GM18867 (cell line): Measurements from ENCODE around the gene FBXO22.

Experiments
- ATAC-seq: cut with Tn5 transposase; IDR thresholded peaks from one replicate; pipeline ENCODE4 v1.9.1; 2021; ENCODE audit warnings: mild to moderate bottlenecking, moderate library complexity; ENCODE audit not compliant: unreplicated experiment

The FBXO22 gene

DNA sequence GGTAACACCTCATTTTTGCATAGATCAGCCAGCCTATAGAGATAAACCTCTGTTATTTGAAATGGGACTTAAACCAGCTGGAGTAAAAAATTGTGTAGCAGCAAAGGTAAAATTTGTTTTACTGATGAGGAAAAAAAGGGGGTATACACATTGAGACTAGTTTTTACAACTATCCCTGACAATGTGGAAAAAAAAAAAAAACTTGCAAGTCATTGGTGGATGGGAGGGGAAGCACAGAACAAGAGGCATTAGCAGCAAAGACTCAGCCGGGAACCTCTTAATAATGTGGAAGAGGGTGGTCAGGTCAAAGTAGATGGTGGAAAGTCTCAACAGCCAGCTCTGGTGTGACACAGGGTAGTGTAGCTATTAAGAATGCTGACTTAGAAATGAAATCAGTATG is 14.5 kb downstream of the FBXO22 start:
- no peak for ATAC-seq

DNA sequence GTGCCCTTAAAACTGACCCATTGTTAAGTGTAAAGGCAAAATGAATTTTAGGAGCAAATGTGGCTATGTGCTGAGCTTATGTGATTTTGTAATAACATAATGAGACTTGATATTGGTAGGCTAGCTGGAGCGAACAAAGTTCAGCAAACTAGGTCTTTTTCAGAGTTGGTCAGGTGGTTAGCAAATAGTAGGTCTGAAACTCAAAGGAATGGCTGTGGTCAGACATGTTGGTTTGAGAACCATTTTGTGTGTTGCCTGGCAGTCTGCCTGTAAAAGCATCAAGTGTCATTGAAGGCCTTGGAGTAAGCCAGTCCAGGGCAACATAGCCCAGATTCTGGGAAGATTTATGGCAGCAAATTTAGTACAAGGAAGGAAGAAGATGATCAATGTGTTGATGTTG is 16.4 kb downstream of the FBXO22 start:
- no peak for ATAC-seq

DNA sequence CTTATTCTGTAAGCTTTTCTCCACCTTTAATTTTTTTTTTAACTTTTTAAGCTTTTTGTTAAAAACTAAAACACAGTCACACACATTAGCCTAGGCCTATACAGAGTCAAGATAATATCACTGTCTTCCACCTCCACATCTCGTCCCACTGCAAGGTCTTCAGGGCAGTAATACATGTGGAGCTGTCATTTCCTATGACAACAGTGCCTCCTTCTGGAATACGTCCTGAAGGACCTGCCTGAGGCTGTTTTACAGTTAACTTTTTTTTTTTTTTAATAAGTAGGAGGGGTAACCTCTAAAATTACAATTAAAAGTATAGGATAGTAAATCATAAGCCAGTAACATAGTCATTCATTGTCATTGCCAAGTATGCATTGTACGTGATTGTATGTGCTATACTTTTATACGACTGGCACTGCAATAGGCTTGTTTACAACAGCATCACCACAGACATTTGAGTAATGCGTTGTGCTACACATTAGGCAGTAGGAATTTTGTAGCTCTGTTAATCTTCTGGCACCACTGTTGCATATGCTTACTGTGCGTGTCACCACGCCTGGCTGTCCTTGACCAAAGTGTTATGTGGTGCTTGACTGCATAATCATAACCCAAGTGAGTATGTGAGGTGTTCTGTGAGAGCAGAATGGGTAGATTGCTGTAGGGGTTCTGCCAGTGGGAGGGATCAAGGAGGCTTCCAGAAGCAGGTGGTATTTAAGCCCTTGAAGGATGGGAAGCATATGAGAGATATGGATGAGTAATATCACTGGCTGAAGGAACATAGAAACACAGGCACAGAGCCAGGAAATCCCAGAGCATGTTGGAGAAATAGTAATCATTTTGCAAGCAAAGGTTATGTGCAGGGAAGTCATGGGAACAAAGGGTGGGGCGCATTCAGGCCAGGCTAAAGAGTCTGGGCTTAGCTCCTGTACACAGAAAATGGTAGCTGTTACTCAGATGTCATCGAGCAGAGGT is 18.3 kb downstream of the FBXO22 start:
- ATAC-seq = no peak

DNA sequence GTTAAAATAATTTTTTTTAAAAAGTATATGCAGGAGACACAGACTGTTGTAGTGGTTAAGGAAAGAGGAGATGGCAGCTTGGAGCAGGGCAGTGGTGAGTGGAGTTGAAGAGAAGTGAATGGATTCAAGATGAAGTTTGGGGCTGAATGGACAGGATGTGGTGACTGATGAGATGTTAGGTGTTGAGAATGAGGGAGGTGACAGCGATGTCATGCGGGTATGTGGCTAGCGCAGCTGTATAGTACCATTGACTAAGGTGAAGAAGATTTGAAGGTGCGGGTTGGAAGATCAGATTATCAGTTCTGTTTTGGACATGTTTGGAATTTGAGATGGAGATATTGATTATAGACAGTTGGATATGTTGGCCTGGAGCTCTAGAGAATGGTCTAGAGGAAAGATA is 20.1 kb downstream of the FBXO22 start:
- ATAC-seq = no peak

- ATAC-seq = no peak
Observed at GRCh38 chr15:75924576-75924975, 20.9 kb downstream of the FBXO22 start.

GRCh38 chr15:75925440-75925839 is 21.8 kb downstream of the FBXO22 start:
- no peak for ATAC-seq

GRCh38 chr15:75926931-75927330 is 23.3 kb downstream of the FBXO22 start:
- no peak for ATAC-seq

- ATAC-seq = no peak
Observed at GRCh38 chr15:75927601-75928000, 23.9 kb downstream of the FBXO22 start.

DNA sequence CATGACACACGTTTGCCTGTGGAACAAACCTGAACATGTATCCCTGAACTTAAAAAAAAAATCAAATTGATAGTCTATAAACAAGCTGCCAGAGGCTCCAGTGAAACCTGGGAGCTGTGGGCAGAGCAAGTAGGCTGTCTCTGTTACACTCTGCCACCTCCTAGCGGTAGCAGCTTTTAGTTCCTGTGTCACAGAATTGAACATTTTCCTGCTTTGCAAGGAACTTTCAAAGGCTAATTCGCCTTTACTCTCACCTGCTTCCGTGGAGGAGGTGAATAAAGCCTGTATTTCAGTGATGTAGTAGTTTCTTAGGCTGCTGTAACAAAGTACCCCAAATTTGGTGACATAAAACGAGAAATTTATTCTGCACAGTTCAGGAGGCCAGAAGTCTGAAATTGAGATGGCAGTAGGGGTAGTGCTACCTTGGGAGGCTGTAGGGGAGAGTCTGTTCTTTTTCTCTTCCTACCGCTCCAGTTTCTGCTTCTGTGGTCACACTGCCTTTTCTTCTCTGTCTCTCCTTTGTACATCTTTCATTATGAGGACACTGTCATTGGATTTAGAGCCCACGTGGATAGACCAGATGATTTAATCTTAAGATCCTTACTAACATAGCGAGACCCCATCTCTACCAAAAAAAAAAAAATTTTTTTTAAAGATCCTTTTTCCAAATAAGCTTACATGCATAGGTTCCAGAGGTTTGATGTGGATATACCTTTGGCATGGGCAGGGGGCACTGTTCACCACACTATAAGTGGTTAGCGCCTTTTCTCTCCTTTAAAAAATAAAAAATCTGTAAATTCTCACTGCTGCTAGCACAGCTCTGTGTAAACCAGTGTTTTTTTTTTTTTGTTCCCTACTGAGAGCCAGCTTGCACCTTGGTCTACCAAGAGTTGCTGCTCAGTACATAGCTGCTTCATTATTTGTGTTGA is 25.3 kb downstream of the FBXO22 start:
- ATAC-seq = no peak

- ATAC-seq = no peak
Observed at GRCh38 chr15:75929799-75930565, 26.3 kb downstream of the FBXO22 start.

DNA sequence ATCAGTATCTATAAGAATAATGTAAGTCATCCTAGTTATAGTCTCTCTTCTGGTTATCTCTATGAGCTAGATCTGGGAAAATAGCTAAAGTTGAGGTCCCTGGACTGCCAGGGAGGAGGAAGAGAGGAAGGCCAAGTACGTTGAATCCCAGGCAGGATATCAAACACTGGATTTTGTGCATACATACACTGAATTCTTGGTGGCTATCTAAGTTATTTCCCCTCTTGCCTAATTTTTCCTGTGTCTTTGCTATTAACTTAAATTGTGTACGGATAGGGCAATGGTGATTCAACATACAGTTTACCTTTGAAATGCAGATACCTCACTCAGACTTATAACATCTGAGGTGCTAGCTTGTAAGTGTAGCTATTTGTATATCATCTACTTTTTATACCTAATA is 27.2 kb downstream of the FBXO22 start:
- ATAC-seq = no peak

GRCh38 chr15:75942464-75942863 is 38.8 kb downstream of the FBXO22 start:
- ATAC-seq = no peak

DNA sequence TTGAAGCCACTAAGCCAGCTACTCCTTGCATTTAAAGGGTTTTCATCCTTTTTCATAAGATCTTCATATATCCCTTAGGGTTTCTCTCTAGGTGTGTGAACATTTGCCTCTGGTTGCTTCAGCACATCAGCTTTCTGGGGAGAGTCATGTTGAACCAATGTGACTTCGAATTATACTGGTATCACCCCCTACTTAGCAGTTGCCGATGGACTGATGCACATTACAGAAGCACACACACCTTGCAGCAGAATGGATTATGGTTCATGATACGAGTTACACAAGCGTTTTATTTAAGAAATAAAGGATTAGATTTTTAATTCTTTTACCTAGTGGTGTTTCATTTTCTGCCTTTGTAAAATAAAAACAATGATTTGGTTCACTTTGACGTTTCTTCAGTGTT is 39.6 kb downstream of the FBXO22 start:
- no peak for ATAC-seq

GRCh38 chr15:75943713-75944215 is 40.1 kb downstream of the FBXO22 start:
- no peak for ATAC-seq

DNA sequence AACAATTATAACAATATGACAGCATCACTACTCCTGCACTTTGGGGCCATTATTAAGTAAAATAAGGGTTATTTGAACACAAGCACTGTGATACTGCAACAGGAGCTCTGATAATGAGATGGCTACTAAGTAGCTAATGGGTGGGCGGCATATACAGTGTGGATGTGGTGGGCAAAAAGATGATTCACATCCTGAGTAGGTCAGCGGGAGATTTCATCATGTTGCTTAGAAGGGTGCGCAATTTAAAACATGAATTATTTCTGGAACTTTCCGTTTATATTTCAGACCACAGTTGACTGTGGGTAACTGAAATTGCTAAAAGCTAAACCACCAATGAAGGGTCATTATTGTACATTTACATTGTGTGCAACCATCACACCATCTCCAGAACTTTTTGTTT is 42.3 kb downstream of the FBXO22 start:
- ATAC-seq = no peak

- ATAC-seq = no peak
Observed at GRCh38 chr15:75947092-75947491, 43.4 kb downstream of the FBXO22 start.

DNA sequence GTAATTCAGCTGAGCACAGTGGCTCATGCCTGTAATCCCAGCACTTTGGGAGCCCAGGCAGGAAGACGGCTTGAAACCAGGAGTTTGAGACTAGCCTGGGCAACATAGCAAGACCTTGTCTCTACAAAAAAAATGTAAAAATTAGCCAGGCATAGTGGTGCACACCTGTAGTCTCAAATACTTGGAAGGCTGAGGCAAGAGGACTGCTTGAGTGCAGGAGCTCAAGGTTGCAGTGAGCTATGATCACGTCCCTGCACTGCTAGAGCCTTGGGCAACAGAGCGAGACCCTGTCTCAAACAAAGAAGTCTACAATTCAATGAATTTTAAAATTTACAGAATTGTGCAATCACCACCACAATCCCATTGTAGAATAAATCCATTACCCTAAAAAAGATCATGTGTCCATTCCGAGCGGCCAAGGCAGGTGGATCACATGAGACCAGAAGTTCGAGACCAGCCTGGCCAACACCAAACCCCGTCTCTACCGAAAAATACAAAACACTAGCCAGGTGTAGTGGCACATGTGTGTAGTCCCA is 45.2 kb downstream of the FBXO22 start:
- no peak for ATAC-seq

DNA sequence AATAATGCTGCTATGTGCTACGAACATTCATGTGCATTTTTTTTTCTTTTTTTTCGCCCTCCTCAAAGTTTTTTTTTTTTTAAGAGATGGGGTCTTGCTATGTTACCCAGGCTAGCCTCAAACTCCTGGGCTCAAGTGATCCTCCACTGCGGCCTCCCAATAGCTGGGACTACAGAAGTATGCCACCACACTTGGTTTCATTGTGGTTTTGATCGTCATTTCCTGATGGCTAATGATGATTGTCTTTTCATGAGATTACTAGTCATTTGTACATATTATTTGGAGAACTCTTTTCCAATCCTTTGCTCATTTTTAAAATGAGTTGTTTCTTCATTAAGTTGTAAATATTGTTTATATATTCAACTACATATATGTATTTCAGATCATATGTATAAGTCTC is 48.8 kb downstream of the FBXO22 start:
- no peak for ATAC-seq

DNA sequence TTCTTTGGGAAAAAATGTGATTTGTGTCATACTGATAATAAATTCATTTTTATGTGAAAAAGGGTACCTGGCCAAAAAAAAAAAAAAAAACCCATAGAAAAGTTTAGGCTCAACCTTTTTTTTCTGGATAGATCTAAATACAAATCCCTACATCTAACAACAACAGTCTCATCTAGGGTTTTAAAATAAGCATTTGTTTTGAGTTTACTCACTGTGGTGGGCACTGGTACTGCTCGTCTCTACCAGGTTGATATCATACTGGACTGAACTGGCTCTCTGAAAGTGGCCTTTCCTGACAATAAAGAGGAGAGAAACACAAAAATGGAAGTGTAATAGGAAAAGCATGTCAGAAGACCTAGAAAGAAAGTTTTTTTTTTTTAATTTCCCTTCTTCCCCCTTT is 52.0 kb downstream of the FBXO22 start:
- ATAC-seq = no peak

DNA sequence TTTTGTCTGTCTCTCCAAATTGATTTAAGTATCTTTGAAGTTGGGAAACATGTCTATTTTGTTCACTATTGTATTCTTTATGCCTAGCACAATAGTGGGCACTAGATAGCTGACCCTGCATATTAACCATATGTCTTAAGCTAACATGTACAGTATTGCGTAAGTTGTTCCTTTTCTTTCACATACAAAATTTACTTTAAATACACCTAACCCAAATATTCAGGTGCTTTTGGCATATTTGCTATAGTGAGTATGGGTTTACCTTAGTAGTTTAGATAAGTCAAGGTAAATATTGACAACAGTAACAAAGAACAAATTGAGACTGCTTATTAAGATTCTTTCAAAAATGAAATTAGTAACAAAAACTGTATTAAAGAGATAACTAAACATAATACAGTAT is 57.7 kb downstream of the FBXO22 start:
- ATAC-seq = no peak

GRCh38 chr15:75966073-75966472 is 62.4 kb downstream of the FBXO22 start:
- no peak for ATAC-seq
